Lower leg skin (tissue), 4 donors: ENCODE data around the gene PAX4. TPM values are rescaled to one million over a fixed set of nuclear protein-coding genes. Genes with fewer than 3 reads are reported as not detected.

ENCODE experiments used
- DNase-seq, 2 donors: peaks; one replicate each; pipeline ENCODE4 v3.0.0-alpha.2; 2019; ENCODE audit warnings: low spot score in 2 of 2
- H3K4me3 ChIP-seq: fragments of 200-600 bp; sonication (generic); 2 replicates; pipeline ENCODE4 v1.5.1; 2017; ENCODE audit warnings: mild to moderate bottlenecking, low read depth; ENCODE audit not compliant: poor library complexity, severe bottlenecking
- CTCF ChIP-seq, 3 donors: fragments of 450-650 bp; IDR thresholded peaks; one replicate each; pipeline ENCODE4 v1.5.1; 2016; ENCODE audit warnings: antibody characterized with exemption in 3 of 3, mild to moderate bottlenecking in 3 of 3, moderate library complexity in 2 of 3
- POLR2A ChIP-seq, 2 donors: fragments of 450-650 bp; IDR thresholded peaks; one replicate each; pipeline ENCODE4 v1.6.1; 2016 to 2017; ENCODE audit warnings: antibody characterized with exemption in 2 of 2, mild to moderate bottlenecking in 1 of 2, moderate library complexity in 1 of 2
- WGBS, 2 donors: methylation state at CpG; one replicate each; pipeline ENCODE4 v1.1.5; 2018; 5-methylcytosine and 5-hydroxymethylcytosine counted together
- intact Hi-C: fragments of 100-400 bp; cut with DNase I; formaldehyde crosslinking; loops from one replicate; pipeline ENCODE4 v1.15.0; 2023; ENCODE audit warnings: low total_unique reads
- total RNA-seq, 4 donors: library from RNA; depleted of rRNA; stranded (reverse); fragments of >200 nt; gene quantifications; one replicate each; pipeline ENCODE4 v1.1.0, GENCODE V29; 2016

The PAX4 gene
- total RNA-seq, 4 donors from 2014 or later: not detected

GRCh38 chr7:127651556-127652332, 33.8 kb upstream of the PAX4 start, which contains the start of gene SND1:
Gene SND1 (plus strand): TSS chr7:127652194. CDS start chr7:127652374, 180 bp downstream.
- peak in 1 of 2 donors; percentile 13 for TF ChIP-seq POLR2A (IDR thresholded peaks at IDR 0.05)
- TF ChIP-seq CTCF (IDR thresholded peaks at IDR 0.05): no peak
- DNase-seq: peak; percentile 99 to 100
- 0% methylated on average over 61 to 67 of the region's 67 CpGs for WGBS, 2 donors
- H3K4me3 ChIP-seq: peak within 1 kb of the TSS; percentile 87
- intact Hi-C loops: no loop called here

GRCh38 chr7:127650847-127651555, 33.1 kb upstream of the PAX4 start:
- TF ChIP-seq POLR2A (IDR thresholded peaks at IDR 0.05): no peak
- no peak for TF ChIP-seq CTCF (IDR thresholded peaks at IDR 0.05)
- DNase-seq: no peak
- peak overlapping the region; percentile 87 for H3K4me3 ChIP-seq
- intact Hi-C loops: no loop called here
- WGBS, 2 donors: 45 to 56% methylated on average over 28 to 29 of the region's 29 CpGs

- H3K4me3 ChIP-seq: no peak overlapping the region
- DNase-seq: no peak
- TF ChIP-seq POLR2A (IDR thresholded peaks at IDR 0.05) (no peak), CTCF (IDR thresholded peaks at IDR 0.05) (no peak)
- intact Hi-C loops: no loop called here
- WGBS, 2 donors: 81 to 88% methylated on average over 2 of the region's 2 CpGs
Observed at GRCh38 chr7:127648986-127649385, 31.0 kb upstream of the PAX4 start.

GRCh38 chr7:127647636-127648035, 29.7 kb upstream of the PAX4 start:
- intact Hi-C loops: no loop called here
- 93 to 96% methylated on average over 8 of the region's 8 CpGs for WGBS, 2 donors
- DNase-seq: no peak
- no peak overlapping the region for H3K4me3 ChIP-seq
- TF ChIP-seq POLR2A (IDR thresholded peaks at IDR 0.05): no peak
- TF ChIP-seq CTCF (IDR thresholded peaks at IDR 0.05): no peak

GRCh38 chr7:127644484-127644883, 26.5 kb upstream of the PAX4 start:
- H3K4me3 ChIP-seq: no peak overlapping the region
- intact Hi-C loops: no loop called here
- no peak for DNase-seq
- TF ChIP-seq CTCF (IDR thresholded peaks at IDR 0.05) (no peak), POLR2A (IDR thresholded peaks at IDR 0.05) (no peak)
- 67 to 71% methylated on average over 2 of the region's 2 CpGs for WGBS, 2 donors
